M059J (cell line): Measurements from ENCODE around the gene LYZL6. TPM values are rescaled to one million over a fixed set of nuclear protein-coding genes. Genes with fewer than 3 reads are reported as not detected.

Source experiments
- total RNA-seq: library from RNA; depleted of rRNA; stranded (reverse); fragments of >200 nt; shearing (Covaris generic); gene quantifications from 2 replicates; pipeline ENCODE4 v1.2.3, GENCODE V29; 2014; rRNA removed

Gene LYZL6
- total RNA-seq, 1 experiment from 2014 or later: not detected

Other genes with a start within 250 kb of the LYZL6 start
- gene RASL10B, start 212.1 kb downstream of the LYZL6 start, total RNA-seq: 0.71 and 0.89 TPM in 2 replicates
- not detected in 2 replicates for gene GAS2L2, start 190.5 kb downstream of the LYZL6 start, total RNA-seq
- not detected in 2 replicates for gene C17orf50, start 182.8 kb downstream of the LYZL6 start, total RNA-seq
- 0.17 and 1.2 TPM in 2 replicates for gene MMP28, start 148.1 kb downstream of the LYZL6 start, total RNA-seq
- 11.3 and 21.0 TPM in 2 replicates for gene TAF15, start 134.2 kb downstream of the LYZL6 start, total RNA-seq
- not detected in 2 replicates for gene HEATR9, start 74.8 kb downstream of the LYZL6 start, total RNA-seq
- 36.1 and 37.6 TPM in 2 replicates for gene CCL5, start 63.4 kb downstream of the LYZL6 start, total RNA-seq
- 4.9 and 7.7 TPM in 2 replicates for gene RDM1, start 12.9 kb downstream of the LYZL6 start, total RNA-seq
- not detected in 2 replicates for gene CCL16, start 37.8 kb upstream of the LYZL6 start, total RNA-seq
- gene CCL14, start 43.0 kb upstream of the LYZL6 start, total RNA-seq: not detected in 2 replicates
- gene CCL15, start 57.8 kb upstream of the LYZL6 start, total RNA-seq: not detected in 2 replicates
- gene CCL23, start 74.3 kb upstream of the LYZL6 start, total RNA-seq: not detected in 2 replicates
- gene CCL18, start 120.6 kb upstream of the LYZL6 start, total RNA-seq: not detected in 2 replicates
- not detected in 2 replicates for gene CCL3, start 146.4 kb upstream of the LYZL6 start, total RNA-seq
- 0.10 TPM in 1 of 2 replicates, not detected in the other for gene CCL4, start 160.1 kb upstream of the LYZL6 start, total RNA-seq
- gene TBC1D3B, start 232.9 kb upstream of the LYZL6 start, total RNA-seq: not detected in 2 replicates